Inflammatory macrophage treated with lipopolysaccharide for 4 hours (primary cell): ENCODE data around the gene DGAT2.

Experiments used
- DNase-seq: peaks from one replicate; pipeline ENCODE4 v3.0.0-alpha.2; 2020

Gene DGAT2

DNA sequence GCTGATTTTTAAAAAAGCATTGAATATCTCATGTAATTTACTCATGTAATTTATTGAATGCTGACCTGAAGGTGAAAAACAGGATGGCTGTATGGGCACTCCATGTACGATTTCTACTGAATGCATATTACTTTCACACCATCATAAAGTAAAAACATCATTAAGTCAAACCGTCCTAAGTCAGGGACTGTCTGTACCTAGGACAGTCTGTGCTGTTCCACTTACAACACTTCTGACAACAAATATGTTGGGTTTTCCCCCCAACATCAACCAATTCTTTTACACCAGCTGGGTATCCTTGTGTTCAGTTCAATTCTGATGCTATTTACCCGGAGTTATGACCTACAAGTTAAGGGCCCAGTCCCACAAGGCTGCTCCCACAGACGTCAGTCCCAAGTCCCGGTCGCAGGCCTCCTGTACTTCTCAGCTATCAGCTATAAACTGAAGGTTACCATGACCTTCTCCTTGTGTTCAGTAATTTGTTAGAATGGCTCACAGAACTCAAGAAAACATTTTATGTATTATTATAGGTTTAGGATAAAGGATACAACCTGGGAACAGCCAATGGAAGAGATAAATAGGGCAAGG, 63.4 kb downstream of the DGAT2 start:
- DNase-seq = no peak

DNA sequence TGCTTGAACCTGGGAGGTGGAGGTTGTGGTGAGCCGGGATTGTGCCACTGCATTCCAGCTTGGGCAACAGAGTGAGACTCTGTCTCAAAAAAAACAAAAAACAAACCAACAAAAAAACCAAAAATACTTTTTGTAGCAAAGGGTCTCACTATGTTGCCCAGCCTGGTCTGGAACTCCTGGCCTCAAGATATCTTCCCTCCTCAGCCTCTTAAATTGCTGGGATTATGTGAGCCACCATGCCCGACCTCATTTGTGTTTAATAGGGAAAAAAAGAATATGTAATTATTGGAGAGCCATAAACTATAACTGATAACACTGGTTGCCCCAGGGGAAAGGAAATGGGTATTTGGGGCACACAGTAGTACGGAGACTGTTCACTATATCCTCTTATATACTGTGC, 66.2 kb downstream of the DGAT2 start:
- DNase-seq = no peak

GRCh38 chr11:75836417-75836816, 67.8 kb downstream of the DGAT2 start:
- DNase-seq = peak; percentile 61

DNA sequence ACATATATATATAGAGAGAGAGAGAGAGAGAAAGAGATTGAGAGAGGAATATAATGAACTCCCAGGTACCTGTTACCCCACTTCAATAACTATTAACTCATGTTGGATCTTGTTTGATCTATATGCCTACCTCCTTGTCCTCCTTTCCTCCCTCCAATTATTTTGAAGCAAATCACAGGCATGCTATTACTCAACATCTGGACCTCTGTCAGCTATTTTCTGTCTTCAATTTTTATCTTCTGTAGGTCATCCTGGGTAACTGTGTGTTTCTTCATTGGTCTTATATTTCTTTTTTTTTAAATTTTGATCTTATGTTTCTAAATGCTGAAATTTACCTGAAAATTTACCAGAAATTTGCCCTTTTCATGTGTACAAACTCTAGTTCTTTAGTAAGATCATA, 71.3 kb downstream of the DGAT2 start:
- DNase-seq = no peak

DNA sequence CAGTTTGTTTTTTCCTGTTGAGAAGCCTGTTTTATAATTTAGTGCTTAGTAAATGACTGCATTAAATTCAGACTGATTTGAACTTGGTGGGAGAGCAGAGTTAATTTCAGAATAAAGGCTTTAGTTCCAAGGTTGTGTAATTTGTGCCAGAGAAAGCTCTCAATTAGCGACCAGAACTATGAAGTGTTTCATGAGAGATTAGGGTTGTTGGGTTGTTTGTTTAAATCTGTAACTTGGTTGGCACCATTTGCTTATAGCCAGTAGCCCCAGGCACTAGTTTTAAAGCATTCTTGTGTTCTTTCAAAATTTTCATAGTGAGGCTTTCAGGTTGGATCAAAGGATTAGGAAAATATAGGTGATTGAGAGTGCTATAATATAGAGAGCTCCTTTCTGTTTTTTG, 71.9 kb downstream of the DGAT2 start:
- DNase-seq = no peak

- DNase-seq = no peak
These were observed 73.2 kb downstream of the DGAT2 start for GRCh38 chr11:75841739-75842138.

- peak; percentile 25 for DNase-seq
These were observed 76.7 kb downstream of the DGAT2 start for GRCh38 chr11:75845324-75845723.

- DNase-seq = no peak
These were observed 81.3 kb downstream of the DGAT2 start for GRCh38 chr11:75849894-75850293.

DNA sequence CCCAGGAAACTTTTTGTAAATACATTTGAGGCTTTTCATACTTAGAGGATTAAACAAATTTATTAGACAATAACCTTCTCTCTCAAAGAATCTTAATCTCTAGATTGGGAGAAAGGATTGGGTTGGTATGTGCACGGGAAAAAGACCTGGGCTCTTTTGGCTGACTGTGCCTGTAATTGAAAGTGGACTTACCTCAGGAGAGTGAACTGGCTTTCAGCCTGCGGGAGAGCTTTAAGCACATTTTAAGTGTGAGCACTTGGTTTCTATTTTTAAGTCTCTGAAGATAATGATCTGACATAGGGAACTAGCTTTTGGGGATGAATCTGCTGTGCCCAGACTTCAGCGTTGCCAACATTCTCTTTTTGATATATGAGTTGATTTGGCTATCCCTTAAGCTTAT, 82.2 kb downstream of the DGAT2 start:
- DNase-seq = no peak
